HepG2 (cell line): ENCODE results near the gene HAT1. TPM values are rescaled to one million over a fixed set of nuclear protein-coding genes. Genes with fewer than 3 reads are reported as not detected.

Source experiments
- DZIP1 ChIP-seq: sonication (generic); formaldehyde crosslinking; IDR thresholded peaks from 2 replicates; pipeline ENCODE4 v1.5.0; 2020; ENCODE audit warnings: mild to moderate bottlenecking, missing genetic modification reagents
- ETS1 ChIP-seq: sonication (generic); formaldehyde crosslinking; IDR thresholded peaks from 2 replicates; pipeline ENCODE4 v1.4.0; 2020; ENCODE audit warnings: missing genetic modification reagents
- FOXA1 ChIP-seq, 2 experiments: fragments of 450-650 bp in 1 of 2; sonication (generic) in 1 of 2; formaldehyde crosslinking in 1 of 2; IDR thresholded peaks; 2 replicates each; pipeline versions ENCODE4 v1.4.0 to v1.6.1; 2016 to 2020; ENCODE audit warnings: missing genetic modification reagents in 1 of 2
- MATR3 ChIP-seq: sonication (generic); formaldehyde crosslinking; IDR thresholded peaks from 2 replicates; pipeline ENCODE4 v1.4.0; 2020; ENCODE audit warnings: missing genetic modification reagents
- MLLT10 ChIP-seq: sonication (generic); formaldehyde crosslinking; IDR thresholded peaks from 2 replicates; pipeline ENCODE4 v1.4.0; 2020; ENCODE audit warnings: missing genetic modification reagents
- PATZ1 ChIP-seq: sonication (generic); formaldehyde crosslinking; IDR thresholded peaks from 2 replicates; pipeline ENCODE4 v1.4.0; 2020; ENCODE audit warnings: missing genetic modification reagents
- TARDBP ChIP-seq: sonication (generic); formaldehyde crosslinking; IDR thresholded peaks from 2 replicates; pipeline ENCODE4 v1.8.0; 2022; ENCODE audit warnings: mild to moderate bottlenecking, missing genetic modification reagents
- ZBTB40 ChIP-seq, 2 experiments: fragments of 450-650 bp in 1 of 2; sonication (generic) in 1 of 2; formaldehyde crosslinking in 1 of 2; IDR thresholded peaks; 2 replicates each; pipeline versions ENCODE4 v1.6.1 to v1.8.0; 2016 to 2022; ENCODE audit warnings: antibody characterized with exemption in 1 of 2, mild to moderate bottlenecking in 1 of 2, missing genetic modification reagents in 1 of 2
- ZMYM4 ChIP-seq: sonication (generic); formaldehyde crosslinking; IDR thresholded peaks from 2 replicates; pipeline ENCODE4 v1.8.1; 2023; ENCODE audit warnings: mild to moderate bottlenecking, missing genetic modification reagents
- ZNF224 ChIP-seq: sonication (generic); formaldehyde crosslinking; IDR thresholded peaks from 2 replicates; pipeline ENCODE4 v1.5.0; 2020; ENCODE audit warnings: mild to moderate bottlenecking, missing genetic modification reagents
- ZNF7 ChIP-seq: IDR thresholded peaks from 2 replicates; pipeline ENCODE4 v1.6.1; 2016; ENCODE audit warnings: missing biosample characterization, missing genetic modification reagents
- ZNF816 ChIP-seq: sonication (generic); formaldehyde crosslinking; IDR thresholded peaks from 2 replicates; pipeline ENCODE4 v1.8.0; 2022; ENCODE audit warnings: missing genetic modification reagents, mild to moderate bottlenecking, borderline replicate concordance
- polyA plus RNA-seq, 8 experiments: library from polyadenylated mRNA; depleted of rRNA in 3 of 8; stranded (reverse) in 7 of 8; unstranded in 1 of 8; fragments of >200 nt; fragmentation: Illumina TruSeq in 4 of 8; extraction: Trizol in 4 of 8; gene quantifications; 2 replicates each; pipeline versions ENCODE4 v1.2.1 to v1.2.3, GENCODE V29; 2011 to 2016; ENCODE audit warnings: low read depth in 4 of 8, missing spikeins in 1 of 8, mixed read lengths in 1 of 8; ENCODE audit not compliant: insufficient read depth in 1 of 8
- total RNA-seq, 5 experiments: library from RNA; depleted of rRNA; stranded (reverse); fragments of >200 nt; fragmentation: Illumina TruSeq; extraction: Trizol; gene quantifications; 2 replicates each; pipeline ENCODE4 v1.2.3, GENCODE V29; 2016; ENCODE audit warnings: low read depth in 1 of 5

HAT1 gene
- total and polyA plus RNA-seq, 2 of the 13 experiments (the other 11 are each of a cell fraction or from before 2014, with no cell fraction given): 45.4 to 119 TPM

- TF ChIP-seq ZBTB40 (IDR thresholded peaks at IDR 0.05) (no peak), ZBTB40 (CRISPR knock-in tag; IDR thresholded peaks at IDR 0.05) (no peak), ETS1 (no peak; the same call in 1 of the 2 replicates), MATR3 (no peak), ZNF7 (CRISPR knock-in tag) (no peak), ZMYM4 (peak; percentile 79), MLLT10 (CRISPR knock-in tag) (no peak), PATZ1 (CRISPR knock-in tag) (peak; percentile 36), ZNF816 (no peak), ZNF224 (no peak), DZIP1 (CRISPR knock-in tag) (no peak), TARDBP (CRISPR knock-in tag) (peak; percentile 48; the same call in 1 of the 2 replicates), FOXA1 (IDR thresholded peaks at IDR 0.05) (no peak), FOXA1 (CRISPR knock-in tag; IDR thresholded peaks at IDR 0.05) (no peak)
These were observed 28.2 kb upstream of the HAT1 start, which contains the start of gene SLC25A12 (continued) for GRCh38 chr2:171893824-171894611.
